Body of pancreas (tissue), 4 donors: Measurements from ENCODE around the gene SPINK1.

Experiments
- CTCF ChIP-seq, 7 experiments: fragments of 450-650 bp in 4 of 7; fragments of 200-600 bp in 3 of 7; sonication (generic) in 3 of 7; IDR thresholded peaks; one replicate each; pipeline ENCODE4 v1.5.1; 2016 to 2019; ENCODE audit warnings: antibody characterized with exemption in 7 of 7
- POLR2A ChIP-seq, 3 donors: fragments of 450-650 bp; IDR thresholded peaks; one replicate each; pipeline ENCODE4 v1.6.1; 2016; ENCODE audit warnings: antibody characterized with exemption in 3 of 3, mild to moderate bottlenecking in 2 of 3

GRCh38 chr5:147835386-147835798, 3.9 kb upstream of the SPINK1 start:
- TF ChIP-seq CTCF (IDR thresholded peaks at IDR 0.05) (no peak), POLR2A (IDR thresholded peaks at IDR 0.05) (peak in 1 of 3 donors; percentile 8)
